NCI-H1930 (cell line): Measurements from ENCODE around the gene ALG2.
A peak's percentile ranks its signal among the peaks of the same experiment; 100 is the strongest.

Experiments used
- DNase-seq, 2 experiments: peaks; one replicate each; lab custom pipeline; 2025; lab: John Stamatoyannopoulos, UW

The ALG2 gene

GRCh38 chr9:99192786-99193465, 28.8 kb downstream of the ALG2 start:
- no peak for DNase-seq

- no peak for DNase-seq
Observed at GRCh38 chr9:99190597-99191283, 31.0 kb downstream of the ALG2 start.

- DNase-seq, result no peak
Observed at GRCh38 chr9:99189887-99190596, 31.7 kb downstream of the ALG2 start.

- no peak for DNase-seq
Observed at GRCh38 chr9:99189186-99189585, 32.6 kb downstream of the ALG2 start.

GRCh38 chr9:99187311-99187710, 34.4 kb downstream of the ALG2 start:
- DNase-seq, result no peak

GRCh38 chr9:99185934-99186333, 35.8 kb downstream of the ALG2 start:
- no peak for DNase-seq

GRCh38 chr9:99185348-99185632, 36.5 kb downstream of the ALG2 start:
- DNase-seq, result no peak

- DNase-seq, result peak; percentile 59 to 76
Observed at GRCh38 chr9:99184475-99185347, 37.0 kb downstream of the ALG2 start.

GRCh38 chr9:99184110-99184474, 37.6 kb downstream of the ALG2 start:
- no peak for DNase-seq

- no peak for DNase-seq
Observed at GRCh38 chr9:99183616-99184015, 38.1 kb downstream of the ALG2 start.

GRCh38 chr9:99182356-99182755, 39.4 kb downstream of the ALG2 start:
- no peak for DNase-seq

- no peak for DNase-seq
Observed at GRCh38 chr9:99181621-99182020, 40.1 kb downstream of the ALG2 start.

GRCh38 chr9:99181206-99181605, 40.5 kb downstream of the ALG2 start:
- no peak for DNase-seq

- DNase-seq, result no peak
Observed at GRCh38 chr9:99180662-99181061, 41.1 kb downstream of the ALG2 start.

- no peak for DNase-seq
Observed at GRCh38 chr9:99180199-99180598, 41.5 kb downstream of the ALG2 start.

- DNase-seq, result no peak
Observed at GRCh38 chr9:99178912-99179872, 42.5 kb downstream of the ALG2 start.

GRCh38 chr9:99177576-99178366, 44.0 kb downstream of the ALG2 start:
- no peak for DNase-seq

- DNase-seq, result peak in 1 of 2 experiments; percentile 73
Observed at GRCh38 chr9:99176527-99177013, 45.2 kb downstream of the ALG2 start.

GRCh38 chr9:99173570-99174504, 47.9 kb downstream of the ALG2 start:
- peak; percentile 72 to 79 for DNase-seq
